ENCODE measurements around the gene MRPL20.

MRPL20 gene

DNA sequence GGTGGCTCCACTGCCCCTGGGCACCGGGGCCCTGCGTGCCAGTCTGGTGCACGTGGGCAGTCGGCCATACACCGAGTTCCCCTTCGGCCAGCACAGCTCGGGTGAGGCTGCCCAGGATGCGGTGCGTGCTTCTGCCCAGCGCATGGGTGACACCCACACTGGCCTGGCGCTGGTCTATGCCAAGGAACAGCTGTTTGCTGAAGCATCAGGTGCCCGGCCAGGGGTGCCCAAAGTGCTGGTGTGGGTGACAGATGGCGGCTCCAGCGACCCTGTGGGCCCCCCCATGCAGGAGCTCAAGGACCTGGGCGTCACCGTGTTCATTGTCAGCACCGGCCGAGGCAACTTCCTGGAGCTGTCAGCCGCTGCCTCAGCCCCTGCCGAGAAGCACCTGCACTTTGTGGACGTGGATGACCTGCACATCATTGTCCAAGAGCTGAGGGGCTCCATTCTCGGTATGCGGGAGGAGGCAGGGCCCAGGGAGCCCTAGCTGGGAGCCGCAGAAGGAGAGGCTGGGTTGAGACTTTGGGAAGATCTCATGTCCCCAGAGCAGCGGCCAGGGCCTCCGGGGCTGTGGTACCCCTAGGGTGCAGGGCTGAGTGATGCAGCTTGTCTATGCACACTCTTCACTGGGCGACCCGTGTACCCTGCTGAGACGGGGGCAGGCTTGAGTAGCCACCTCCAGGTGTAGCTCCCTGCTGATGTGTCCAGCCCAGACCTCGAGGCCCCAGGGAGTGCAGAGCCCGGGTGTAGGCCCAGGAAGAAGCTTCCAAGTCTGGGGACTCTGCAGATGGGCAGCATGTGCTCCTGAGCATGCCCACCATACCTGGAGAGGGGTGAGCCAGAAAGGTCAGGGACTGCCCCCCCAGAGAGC lies 30.2 kb upstream of the MRPL20 start:
- H3K27me3 ChIP-seq (ENCODE audit: control insufficient read depth in 2 of 2, insufficient read depth in 2 of 2, low read length in 2 of 2), result peaks cover 4% of the 10 kb centered on the region in 2 donors
- no peaks in the 10 kb centered on the region for H3K9me3 ChIP-seq (ENCODE audit: control insufficient read depth in 2 of 2, low read length in 2 of 2)
- H3K4me1 ChIP-seq (ENCODE audit: control insufficient read depth in 2 of 2, insufficient read depth in 2 of 2, low read length in 2 of 2), result peaks cover 54% of the 10 kb centered on the region in 2 donors
- H3K4me3 ChIP-seq (ENCODE audit: low read length in 2 of 2), result peak overlapping the region in 1 of 2 donors; percentile 7
- no peaks in the 10 kb centered on the region for H3K36me3 ChIP-seq (ENCODE audit: control insufficient read depth in 2 of 2, insufficient read depth in 2 of 2, low read length in 2 of 2)
- peak overlapping the region in 1 of 2 donors; percentile 13 for H3K27ac ChIP-seq (ENCODE audit: low read depth in 2 of 2, low read length in 2 of 2)
- H3K9ac ChIP-seq (ENCODE audit: low read depth in 1 of 2, low read length in 2 of 2), result peak overlapping the region in 1 of 2 donors; percentile 5

DNA sequence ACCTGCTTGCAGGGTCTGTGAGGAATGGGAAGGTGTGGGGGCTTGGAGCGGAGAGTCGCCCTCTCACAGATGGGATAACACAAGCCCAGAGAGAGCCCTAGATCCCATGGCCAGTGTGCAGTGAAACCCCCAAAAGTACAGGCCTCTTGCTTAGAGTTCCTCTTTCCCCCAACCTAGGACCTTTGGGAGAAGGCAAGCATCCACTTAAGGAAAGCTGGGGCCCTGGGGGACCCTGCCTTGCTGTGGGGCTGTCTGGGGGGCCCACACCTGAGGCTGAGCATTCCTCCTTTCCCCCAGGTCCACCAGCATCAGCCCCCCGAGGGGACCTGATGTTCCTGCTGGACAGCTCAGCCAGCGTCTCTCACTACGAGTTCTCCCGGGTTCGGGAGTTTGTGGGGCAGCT lies 29.5 kb upstream of the MRPL20 start:
- Histone ChIP-seq H3K27me3 (ENCODE audit: control insufficient read depth in 2 of 2, insufficient read depth in 2 of 2, low read length in 2 of 2) (peaks cover 4% of the 10 kb centered on the region in 2 donors), H3K4me3 (ENCODE audit: low read length in 2 of 2) (peak overlapping the region; percentile 47 to 57), H3K4me1 (ENCODE audit: control insufficient read depth in 2 of 2, insufficient read depth in 2 of 2, low read length in 2 of 2) (peaks cover 60 to 61% of the 10 kb centered on the region in 2 donors), H3K9ac (ENCODE audit: low read depth in 1 of 2, low read length in 2 of 2) (peak overlapping the region; percentile 32 to 39), H3K27ac (ENCODE audit: low read depth in 2 of 2, low read length in 2 of 2) (no peak overlapping the region), H3K36me3 (ENCODE audit: control insufficient read depth in 2 of 2, insufficient read depth in 2 of 2, low read length in 2 of 2) (no peaks in the 10 kb centered on the region), H3K9me3 (ENCODE audit: control insufficient read depth in 2 of 2, low read length in 2 of 2) (no peaks in the 10 kb centered on the region)

DNA sequence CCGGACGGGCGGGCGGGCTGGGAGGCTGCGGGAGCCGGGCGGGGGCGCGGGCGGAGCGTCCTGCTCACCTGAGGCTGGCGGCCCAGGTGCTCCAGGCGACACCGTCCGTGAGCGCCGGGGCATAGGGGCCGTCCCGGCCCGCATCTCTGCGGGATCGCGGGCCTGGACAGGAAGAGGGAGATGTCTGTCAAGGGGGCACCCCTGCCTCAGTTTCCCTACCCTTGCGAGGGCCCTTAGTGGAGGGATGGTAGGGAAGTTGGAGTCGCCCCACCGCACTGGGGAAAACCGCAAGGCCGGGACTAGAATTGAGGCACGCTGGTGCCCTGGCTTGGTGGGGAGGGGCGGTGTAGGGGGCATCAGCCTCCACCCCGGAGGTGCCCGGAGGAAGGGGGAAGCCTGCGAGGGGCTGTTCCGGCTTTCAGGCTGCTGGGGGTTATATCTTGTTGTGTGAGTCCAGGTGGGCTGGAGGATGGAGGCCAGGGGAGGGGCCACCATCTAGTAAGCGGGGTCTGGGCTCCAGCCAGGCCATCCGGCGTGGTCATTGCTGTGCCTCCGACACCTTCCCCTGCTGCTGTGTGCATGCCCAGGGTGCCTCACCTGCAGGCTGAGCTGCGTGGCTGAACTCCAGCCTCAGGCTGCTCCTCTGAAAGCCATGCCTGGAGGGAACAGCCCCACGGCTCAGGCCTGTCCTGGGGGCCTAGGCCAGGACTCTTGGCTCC lies 29.0 kb upstream of the MRPL20 start:
- H3K4me1 ChIP-seq (ENCODE audit: control insufficient read depth in 2 of 2, insufficient read depth in 2 of 2, low read length in 2 of 2), result peaks cover 61 to 63% of the 10 kb centered on the region in 2 donors
- H3K9ac ChIP-seq (ENCODE audit: low read depth in 1 of 2, low read length in 2 of 2), result peak overlapping the region; percentile 32 to 39
- H3K4me3 ChIP-seq (ENCODE audit: low read length in 2 of 2), result peak overlapping the region; percentile 47 to 57
- H3K27ac ChIP-seq (ENCODE audit: low read depth in 2 of 2, low read length in 2 of 2), result no peak overlapping the region
- peaks cover 4% of the 10 kb centered on the region in 2 donors for H3K27me3 ChIP-seq (ENCODE audit: control insufficient read depth in 2 of 2, insufficient read depth in 2 of 2, low read length in 2 of 2)
- no peaks in the 10 kb centered on the region for H3K36me3 ChIP-seq (ENCODE audit: control insufficient read depth in 2 of 2, insufficient read depth in 2 of 2, low read length in 2 of 2)
- H3K9me3 ChIP-seq (ENCODE audit: control insufficient read depth in 2 of 2, low read length in 2 of 2), result no peaks in the 10 kb centered on the region

DNA sequence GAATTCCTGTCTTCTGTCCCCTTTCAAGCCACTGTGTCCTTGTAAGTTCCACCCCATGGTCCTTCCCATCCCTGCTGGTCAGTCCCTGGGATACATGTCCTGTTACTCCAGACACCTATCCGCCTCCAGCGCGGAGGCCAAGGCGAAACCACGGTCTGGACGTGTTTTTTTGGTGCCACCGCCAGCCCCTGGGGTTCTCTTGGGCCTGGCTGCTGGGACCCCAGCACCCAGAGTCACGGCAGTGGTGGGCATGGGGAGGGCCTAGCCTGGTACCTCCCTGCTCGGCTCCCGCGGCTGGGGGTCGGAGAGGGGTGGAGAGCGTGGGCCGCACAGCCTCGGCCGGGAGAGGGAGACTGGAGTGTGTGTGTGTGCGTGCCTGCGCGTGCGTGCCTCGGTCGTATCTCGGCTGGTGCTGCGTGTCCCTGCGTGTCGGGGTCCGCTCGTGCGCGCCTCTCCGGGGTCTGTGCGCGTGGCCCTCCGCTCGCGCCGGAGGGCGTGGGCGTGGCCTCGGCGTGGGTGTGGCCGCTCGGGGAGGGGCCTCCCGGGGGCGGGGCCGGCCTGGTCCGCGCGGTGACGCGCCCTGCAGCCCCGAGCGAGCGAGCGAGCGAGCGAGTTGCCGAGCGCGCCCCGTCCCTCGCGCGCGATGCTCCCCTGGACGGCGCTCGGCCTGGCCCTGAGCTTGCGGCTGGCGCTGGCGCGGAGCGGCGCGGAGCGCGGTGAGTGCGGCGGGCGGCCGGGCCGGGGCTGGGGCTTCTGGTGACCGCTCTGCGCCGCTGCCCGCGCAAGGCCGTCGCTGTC lies 28.2 kb upstream of the MRPL20 start, which contains the start of gene VWA1:
Gene VWA1 (plus strand): TSS at position 585 of the 798 bp plus-strand sequence. CDS start 59 bp downstream, at position 644.
- Histone ChIP-seq H3K27me3 (ENCODE audit: control insufficient read depth in 2 of 2, insufficient read depth in 2 of 2, low read length in 2 of 2) (peaks cover 4% of the 10 kb centered on the region in 2 donors), H3K4me1 (ENCODE audit: control insufficient read depth in 2 of 2, insufficient read depth in 2 of 2, low read length in 2 of 2) (peaks cover 58 to 59% of the 10 kb centered on the region in 2 donors), H3K27ac (ENCODE audit: low read depth in 2 of 2, low read length in 2 of 2) (peak within 1 kb of the TSS; percentile 92 to 93), H3K9ac (ENCODE audit: low read depth in 1 of 2, low read length in 2 of 2) (peak within 1 kb of the TSS; percentile 49 to 55), H3K4me3 (ENCODE audit: low read length in 2 of 2) (peak within 1 kb of the TSS; percentile 62 to 71), H3K9me3 (ENCODE audit: control insufficient read depth in 2 of 2, low read length in 2 of 2) (no peaks in the 10 kb centered on the region), H3K36me3 (ENCODE audit: control insufficient read depth in 2 of 2, insufficient read depth in 2 of 2, low read length in 2 of 2) (no peaks in the 10 kb centered on the region)

DNA sequence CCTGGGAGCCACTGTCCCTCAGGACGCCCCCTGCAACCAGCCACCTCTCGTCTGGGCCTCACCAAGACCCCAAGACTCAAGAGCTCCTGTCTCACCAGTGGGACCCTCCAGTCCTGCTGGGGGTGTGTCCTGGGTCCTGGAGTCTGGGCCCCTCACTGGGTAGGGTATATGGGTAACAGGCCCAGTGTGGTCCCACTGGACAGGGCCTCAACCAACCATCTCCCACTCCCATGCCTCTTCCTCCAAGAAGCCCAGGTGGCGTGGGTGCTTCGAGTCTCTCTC lies 27.7 kb upstream of the MRPL20 start:
- Histone ChIP-seq H3K4me3 (ENCODE audit: low read length in 2 of 2) (peak overlapping the region; percentile 62 to 71), H3K27me3 (ENCODE audit: control insufficient read depth in 2 of 2, insufficient read depth in 2 of 2, low read length in 2 of 2) (peaks cover 4% of the 10 kb centered on the region in 2 donors), H3K27ac (ENCODE audit: low read depth in 2 of 2, low read length in 2 of 2) (peak overlapping the region; percentile 92 to 93), H3K9me3 (ENCODE audit: control insufficient read depth in 2 of 2, low read length in 2 of 2) (no peaks in the 10 kb centered on the region), H3K9ac (ENCODE audit: low read depth in 1 of 2, low read length in 2 of 2) (peak overlapping the region; percentile 49 to 55), H3K4me1 (ENCODE audit: control insufficient read depth in 2 of 2, insufficient read depth in 2 of 2, low read length in 2 of 2) (peaks cover 58 to 61% of the 10 kb centered on the region in 2 donors), H3K36me3 (ENCODE audit: control insufficient read depth in 2 of 2, insufficient read depth in 2 of 2, low read length in 2 of 2) (no peaks in the 10 kb centered on the region)

DNA sequence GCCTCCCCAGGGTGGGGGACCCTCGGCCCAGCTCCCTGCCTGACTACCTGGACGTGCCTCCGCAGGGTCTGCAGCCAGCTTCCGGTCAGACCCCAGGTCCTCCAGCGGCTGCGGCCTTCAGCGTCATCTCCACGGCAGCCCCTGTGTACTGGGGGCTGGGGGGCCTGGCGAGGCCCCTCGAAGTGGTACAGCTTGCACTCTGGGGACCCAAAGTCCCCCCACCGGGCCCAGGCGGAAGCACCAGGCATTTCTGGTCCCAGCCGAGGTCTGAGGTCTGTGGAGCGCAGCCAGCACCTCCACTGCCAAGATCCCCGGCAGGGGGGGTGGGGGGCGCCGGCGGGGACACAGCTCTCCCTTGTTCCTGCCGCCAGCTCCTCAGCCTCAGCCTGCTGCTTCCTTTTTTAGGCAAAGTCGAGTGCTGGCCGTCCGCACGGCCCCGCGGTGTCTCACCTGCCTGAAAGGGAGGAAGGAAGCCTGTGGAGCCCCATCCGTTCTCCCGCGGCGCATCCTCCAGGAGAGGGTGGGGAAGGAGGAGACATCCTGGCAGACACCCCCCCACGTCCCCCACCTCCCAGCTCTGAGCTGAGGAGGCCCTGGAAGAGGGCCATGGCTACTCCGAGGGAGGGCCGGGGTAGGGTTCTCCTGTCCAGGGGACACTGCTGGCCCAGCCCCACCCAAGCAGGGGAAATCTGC lies 27.2 kb upstream of the MRPL20 start:
- Histone ChIP-seq H3K36me3 (ENCODE audit: control insufficient read depth in 2 of 2, insufficient read depth in 2 of 2, low read length in 2 of 2) (no peaks in the 10 kb centered on the region), H3K27ac (ENCODE audit: low read depth in 2 of 2, low read length in 2 of 2) (peak overlapping the region; percentile 92 to 93), H3K9ac (ENCODE audit: low read depth in 1 of 2, low read length in 2 of 2) (peak overlapping the region; percentile 17 to 73), H3K4me3 (ENCODE audit: low read length in 2 of 2) (peak overlapping the region in 1 of 2 donors; percentile 44), H3K27me3 (ENCODE audit: control insufficient read depth in 2 of 2, insufficient read depth in 2 of 2, low read length in 2 of 2) (peaks cover 4% of the 10 kb centered on the region in 2 donors), H3K4me1 (ENCODE audit: control insufficient read depth in 2 of 2, insufficient read depth in 2 of 2, low read length in 2 of 2) (peaks cover 58 to 63% of the 10 kb centered on the region in 2 donors), H3K9me3 (ENCODE audit: control insufficient read depth in 2 of 2, low read length in 2 of 2) (no peaks in the 10 kb centered on the region)

DNA sequence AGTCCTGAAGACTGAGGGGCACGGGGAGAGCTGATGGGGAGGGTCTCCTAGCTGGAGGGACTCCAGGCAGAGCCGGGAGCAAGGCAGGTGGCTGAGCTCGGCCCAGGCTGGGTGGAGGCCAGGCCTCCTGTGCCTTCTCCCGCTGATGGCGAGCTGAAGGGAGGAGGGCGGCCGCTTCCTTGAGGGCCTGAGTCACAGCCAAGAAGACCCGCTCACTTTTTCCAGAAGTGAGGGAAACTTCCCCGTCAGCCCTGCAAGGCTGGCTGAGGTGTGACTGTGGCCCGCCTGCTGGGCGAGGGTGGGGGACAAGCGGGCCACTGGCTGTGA lies 26.7 kb upstream of the MRPL20 start:
- peak overlapping the region; percentile 25 to 44 for H3K4me3 ChIP-seq (ENCODE audit: low read length in 2 of 2)
- peaks cover 58 to 63% of the 10 kb centered on the region in 2 donors for H3K4me1 ChIP-seq (ENCODE audit: control insufficient read depth in 2 of 2, insufficient read depth in 2 of 2, low read length in 2 of 2)
- peak overlapping the region; percentile 68 to 73 for H3K9ac ChIP-seq (ENCODE audit: low read depth in 1 of 2, low read length in 2 of 2)
- H3K9me3 ChIP-seq (ENCODE audit: control insufficient read depth in 2 of 2, low read length in 2 of 2), result no peaks in the 10 kb centered on the region
- H3K27me3 ChIP-seq (ENCODE audit: control insufficient read depth in 2 of 2, insufficient read depth in 2 of 2, low read length in 2 of 2), result peaks cover 4% of the 10 kb centered on the region in 2 donors
- no peaks in the 10 kb centered on the region for H3K36me3 ChIP-seq (ENCODE audit: control insufficient read depth in 2 of 2, insufficient read depth in 2 of 2, low read length in 2 of 2)
- peak overlapping the region; percentile 92 to 93 for H3K27ac ChIP-seq (ENCODE audit: low read depth in 2 of 2, low read length in 2 of 2)

DNA sequence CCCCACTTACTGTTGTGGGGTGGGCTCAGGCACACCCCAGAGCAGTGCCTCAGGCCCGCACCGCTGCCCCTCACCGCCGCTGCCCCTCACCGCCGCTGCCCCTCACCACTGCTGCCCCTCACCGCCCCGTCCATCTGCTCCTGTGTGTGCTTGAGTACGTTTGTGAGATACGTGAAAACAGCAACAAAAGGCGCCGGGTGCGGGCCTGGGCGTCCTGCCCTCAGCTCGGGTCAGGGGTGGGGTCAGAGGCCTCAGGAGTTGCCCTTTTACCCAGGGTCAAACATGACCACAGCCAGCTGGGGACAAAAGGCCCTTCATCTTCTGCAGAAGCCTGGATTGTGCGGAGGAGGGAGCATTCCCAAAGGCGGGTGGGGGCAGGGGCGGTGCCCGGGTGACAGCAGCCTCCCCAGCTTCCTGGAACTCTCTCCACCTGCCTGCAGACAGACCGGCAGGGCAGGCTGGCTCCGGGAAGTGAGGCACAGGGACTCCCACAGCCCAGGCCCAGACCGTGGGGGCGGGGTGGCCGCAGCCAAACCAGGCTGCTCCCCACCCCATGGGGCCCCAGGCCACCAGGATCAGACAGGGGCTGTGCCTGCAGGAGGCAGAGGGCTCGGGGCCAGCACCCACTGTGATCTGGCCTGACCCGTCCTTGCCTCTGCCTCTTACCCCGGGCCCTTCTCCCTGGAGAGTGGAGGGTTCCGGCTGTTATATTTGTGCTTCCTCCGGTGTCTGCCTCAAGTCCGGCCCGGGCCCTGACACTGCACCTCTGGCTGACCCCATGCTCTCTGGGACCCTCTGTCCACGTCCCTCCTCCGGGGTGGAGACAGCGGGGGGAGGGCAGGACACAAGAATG lies 26.1 kb upstream of the MRPL20 start:
- H3K4me3 ChIP-seq (ENCODE audit: low read length in 2 of 2), result peak overlapping the region; percentile 25 to 44
- no peaks in the 10 kb centered on the region for H3K36me3 ChIP-seq (ENCODE audit: control insufficient read depth in 2 of 2, insufficient read depth in 2 of 2, low read length in 2 of 2)
- peaks cover 57 to 63% of the 10 kb centered on the region in 2 donors for H3K4me1 ChIP-seq (ENCODE audit: control insufficient read depth in 2 of 2, insufficient read depth in 2 of 2, low read length in 2 of 2)
- H3K9me3 ChIP-seq (ENCODE audit: control insufficient read depth in 2 of 2, low read length in 2 of 2), result no peaks in the 10 kb centered on the region
- peak overlapping the region; percentile 68 to 73 for H3K9ac ChIP-seq (ENCODE audit: low read depth in 1 of 2, low read length in 2 of 2)
- H3K27ac ChIP-seq (ENCODE audit: low read depth in 2 of 2, low read length in 2 of 2), result peak overlapping the region; percentile 92 to 93
- H3K27me3 ChIP-seq (ENCODE audit: control insufficient read depth in 2 of 2, insufficient read depth in 2 of 2, low read length in 2 of 2), result peaks cover 6% of the 10 kb centered on the region in 2 donors

All from mucosa of rectum (tissue), 2 donors.